Astrocyte (in vitro differentiated cells and primary cell): Measurements from ENCODE around the gene FBN1. TPM values are rescaled to one million over a fixed set of nuclear protein-coding genes. Genes with fewer than 3 reads are reported as not detected.

Experiments
- DNase-seq: peaks from one replicate; pipeline ENCODE4 v3.0.0-alpha.2; 2010; ENCODE audit warnings: low read depth
- FAIRE-seq: peaks from 2 replicates; lab custom pipeline; 2011; peaks lifted over from hg19 to GRCh38; lab: Jason Lieb, UNC
- H2AFZ ChIP-seq: 2 replicates; pipeline ENCODE4 v1.6.0; 2012; ENCODE audit warnings: low read depth, low read length, inconsistent platforms
- H3K27ac ChIP-seq: 2 replicates; pipeline ENCODE4 v1.5.1; 2011; ENCODE audit warnings: low read depth, low read length, inconsistent platforms
- H3K27me3 ChIP-seq: 2 replicates; pipeline ENCODE4 v1.6.0; 2011; ENCODE audit warnings: low read length, inconsistent platforms; ENCODE audit not compliant: insufficient read depth
- H3K36me3 ChIP-seq: 2 replicates; pipeline ENCODE4 v1.5.1; 2011; ENCODE audit warnings: low read length, inconsistent platforms; ENCODE audit not compliant: insufficient read depth
- H3K4me1 ChIP-seq: 2 replicates; pipeline ENCODE4 v1.5.1; 2011; ENCODE audit warnings: low read length, inconsistent platforms; ENCODE audit not compliant: insufficient read depth
- H3K4me2 ChIP-seq: 2 replicates; pipeline ENCODE4 v1.6.0; 2012; ENCODE audit warnings: low read length, inconsistent platforms
- H3K4me3 ChIP-seq: 2 replicates; pipeline ENCODE4 v1.5.1; 2011; ENCODE audit warnings: low read depth, mild to moderate bottlenecking, low read length, inconsistent platforms; ENCODE audit not compliant: insufficient read depth
- H3K79me2 ChIP-seq: 2 replicates; pipeline ENCODE4 v1.6.0; 2012; ENCODE audit warnings: mild to moderate bottlenecking, low read length, inconsistent platforms; ENCODE audit not compliant: insufficient read depth
- H3K9ac ChIP-seq: 2 replicates; pipeline ENCODE4 v1.6.0; 2012; ENCODE audit warnings: mild to moderate bottlenecking, low read length, inconsistent platforms
- H3K9me3 ChIP-seq: 2 replicates; pipeline ENCODE4 v1.5.1; 2012; ENCODE audit warnings: low read depth, mild to moderate bottlenecking, low read length, inconsistent platforms; ENCODE audit not compliant: insufficient read depth
- H4K20me1 ChIP-seq: 2 replicates; pipeline ENCODE4 v1.6.0; 2012; ENCODE audit warnings: low read length, inconsistent platforms; ENCODE audit not compliant: insufficient read depth
- H3K27ac Mint-ChIP-seq: one replicate; pipeline ENCODE4 v1.8.0; 2021; ENCODE audit warnings: mild to moderate bottlenecking, mixed read lengths; ENCODE audit not compliant: unreplicated experiment
- H3K27me3 Mint-ChIP-seq: one replicate; pipeline ENCODE4 v1.8.0; 2021; ENCODE audit warnings: low read depth, mixed read lengths; ENCODE audit not compliant: unreplicated experiment
- H3K36me3 Mint-ChIP-seq: one replicate; pipeline ENCODE4 v1.8.0; 2021; ENCODE audit warnings: low read depth, mixed read lengths; ENCODE audit not compliant: unreplicated experiment
- H3K4me1 Mint-ChIP-seq: one replicate; pipeline ENCODE4 v1.8.0; 2021; ENCODE audit warnings: low read depth, mixed read lengths; ENCODE audit not compliant: unreplicated experiment
- H3K4me3 Mint-ChIP-seq: one replicate; pipeline ENCODE4 v1.8.0; 2021; ENCODE audit warnings: mild to moderate bottlenecking, moderate library complexity, mixed read lengths; ENCODE audit not compliant: unreplicated experiment
- H3K9me3 Mint-ChIP-seq: one replicate; pipeline ENCODE4 v1.8.0; 2021; ENCODE audit warnings: mild to moderate bottlenecking, mixed read lengths; ENCODE audit not compliant: unreplicated experiment
- CTCF ChIP-seq: IDR thresholded peaks from 2 replicates; pipeline ENCODE4 v1.5.1; 2011; ENCODE audit warnings: low read depth, mild to moderate bottlenecking, inconsistent platforms, low read length, moderate library complexity; ENCODE audit not compliant: insufficient read depth
- EZH2 ChIP-seq: IDR thresholded peaks from 2 replicates; pipeline ENCODE4 v1.6.1; 2012; ENCODE audit warnings: mild to moderate bottlenecking, low read length, inconsistent platforms; ENCODE audit not compliant: insufficient read depth
- total RNA-seq: library from RNA; stranded (reverse); gene quantifications from 2 replicates; pipeline ENCODE4 v1.2.1, GENCODE V29; 2021

FBN1 gene
- total RNA-seq, 1 donor from 2014 or later: 210 TPM

GRCh38 chr15:48636511-48636910 is 9.0 kb downstream of the FBN1 start:
- peaks cover 2% of the 10 kb centered on the region for H3K9me3 Mint-ChIP-seq
- H2AFZ ChIP-seq: no peak overlapping the region
- peaks cover 14% of the 10 kb centered on the region for H3K36me3 Mint-ChIP-seq
- peaks cover 47% of the 10 kb centered on the region for H3K4me1 Mint-ChIP-seq
- H3K27me3 Mint-ChIP-seq: no peaks in the 10 kb centered on the region
- no peak overlapping the region for H3K27ac Mint-ChIP-seq
- peak overlapping the region; percentile 61 for H3K9ac ChIP-seq
- H3K4me2 ChIP-seq: peak overlapping the region; percentile 43
- peaks cover 57% of the 10 kb centered on the region for H3K4me1 ChIP-seq
- peaks cover 34% of the 10 kb centered on the region for H4K20me1 ChIP-seq
- H3K27ac ChIP-seq: peak overlapping the region; percentile 88
- no peaks in the 10 kb centered on the region for H3K27me3 ChIP-seq
- H3K9me3 ChIP-seq: no peaks in the 10 kb centered on the region
- no peak overlapping the region for H3K4me3 ChIP-seq
- FAIRE-seq (no peak), DNase-seq (peak; percentile 57)
- no peak overlapping the region for H3K4me3 Mint-ChIP-seq
- TF ChIP-seq EZH2: no peak
- no peak for TF ChIP-seq CTCF
- peaks cover 99% of the 10 kb centered on the region for H3K79me2 ChIP-seq
- H3K36me3 ChIP-seq: peaks cover 18% of the 10 kb centered on the region

DNA sequence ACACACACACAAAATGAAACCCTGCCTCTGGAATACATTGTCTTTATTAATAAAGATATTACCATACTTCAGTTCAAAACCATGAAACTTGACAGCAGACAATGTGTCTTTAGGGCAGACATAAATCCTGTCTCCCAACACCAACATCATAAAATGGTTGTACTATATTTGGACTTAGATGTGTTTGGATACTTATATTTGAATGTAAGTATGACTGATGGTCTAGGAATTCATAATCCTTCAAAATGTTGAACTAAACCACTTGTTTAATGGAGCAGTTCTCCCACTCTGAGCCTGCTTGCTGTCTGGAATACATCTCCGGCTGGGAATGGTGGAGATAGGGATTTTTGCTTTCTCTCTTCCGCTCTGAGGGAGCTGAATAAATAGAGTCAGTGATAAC is 10.6 kb downstream of the FBN1 start:
- no peak overlapping the region for H3K4me3 ChIP-seq
- peak overlapping the region; percentile 88 for H3K27ac ChIP-seq
- no peak overlapping the region for H2AFZ ChIP-seq
- H3K79me2 ChIP-seq: peaks cover 99% of the 10 kb centered on the region
- peak overlapping the region; percentile 5 for H3K9ac ChIP-seq
- no peaks in the 10 kb centered on the region for H3K27me3 ChIP-seq
- H3K27me3 Mint-ChIP-seq: no peaks in the 10 kb centered on the region
- peaks cover 64% of the 10 kb centered on the region for H3K4me1 ChIP-seq
- no peak overlapping the region for H3K4me3 Mint-ChIP-seq
- H3K27ac Mint-ChIP-seq: no peak overlapping the region
- TF ChIP-seq CTCF (no peak), EZH2 (no peak)
- peaks cover 57% of the 10 kb centered on the region for H3K4me1 Mint-ChIP-seq
- FAIRE-seq: peak; percentile 73
- H3K9me3 Mint-ChIP-seq: peaks cover 2% of the 10 kb centered on the region
- peaks cover 19% of the 10 kb centered on the region for H3K36me3 Mint-ChIP-seq
- DNase-seq: peak; percentile 83
- peak overlapping the region; percentile 43 for H3K4me2 ChIP-seq
- H3K36me3 ChIP-seq: peaks cover 6% of the 10 kb centered on the region
- H4K20me1 ChIP-seq: peaks cover 29% of the 10 kb centered on the region
- H3K9me3 ChIP-seq: no peaks in the 10 kb centered on the region

- no peak for FAIRE-seq
- H3K27ac ChIP-seq: peak overlapping the region; percentile 88
- H3K4me2 ChIP-seq: peak overlapping the region; percentile 43
- H3K4me1 ChIP-seq: peaks cover 64% of the 10 kb centered on the region
- DNase-seq: no peak
- Mint-ChIP-seq H3K27me3 (no peaks in the 10 kb centered on the region), H3K4me3 (no peak overlapping the region), H3K27ac (no peak overlapping the region), H3K4me1 (peaks cover 63% of the 10 kb centered on the region), H3K9me3 (peaks cover 2% of the 10 kb centered on the region), H3K36me3 (peaks cover 19% of the 10 kb centered on the region)
- H3K79me2 ChIP-seq: peaks cover 99% of the 10 kb centered on the region
- H3K9me3 ChIP-seq: no peaks in the 10 kb centered on the region
- TF ChIP-seq CTCF (no peak), EZH2 (no peak)
- H2AFZ ChIP-seq: no peak overlapping the region
- peak overlapping the region; percentile 5 for H3K9ac ChIP-seq
- H3K27me3 ChIP-seq: no peaks in the 10 kb centered on the region
- peaks cover 6% of the 10 kb centered on the region for H3K36me3 ChIP-seq
- peaks cover 33% of the 10 kb centered on the region for H4K20me1 ChIP-seq
- no peak overlapping the region for H3K4me3 ChIP-seq
Measured at GRCh38 chr15:48634096-48634495, 11.4 kb downstream of the FBN1 start.
